Ramos (cell line): ENCODE results near the gene PIK3IP1.
"Not testable (repeated sequence)": the region's sequence is repeated elsewhere in the genome, so short reads cannot be mapped to it uniquely, and the experiment has no call there.

Source experiments
- in situ Hi-C: fragments of 300-500 bp; cut with MboI; formaldehyde crosslinking; loops from one replicate; pipeline ENCODE4 v1.14.3; 2022; ENCODE audit warnings: low sequenced_read_pairs; ENCODE audit not compliant: unreplicated experiment

The PIK3IP1 gene, protein sequence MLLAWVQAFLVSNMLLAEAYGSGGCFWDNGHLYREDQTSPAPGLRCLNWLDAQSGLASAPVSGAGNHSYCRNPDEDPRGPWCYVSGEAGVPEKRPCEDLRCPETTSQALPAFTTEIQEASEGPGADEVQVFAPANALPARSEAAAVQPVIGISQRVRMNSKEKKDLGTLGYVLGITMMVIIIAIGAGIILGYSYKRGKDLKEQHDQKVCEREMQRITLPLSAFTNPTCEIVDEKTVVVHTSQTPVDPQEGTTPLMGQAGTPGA

DNA sequence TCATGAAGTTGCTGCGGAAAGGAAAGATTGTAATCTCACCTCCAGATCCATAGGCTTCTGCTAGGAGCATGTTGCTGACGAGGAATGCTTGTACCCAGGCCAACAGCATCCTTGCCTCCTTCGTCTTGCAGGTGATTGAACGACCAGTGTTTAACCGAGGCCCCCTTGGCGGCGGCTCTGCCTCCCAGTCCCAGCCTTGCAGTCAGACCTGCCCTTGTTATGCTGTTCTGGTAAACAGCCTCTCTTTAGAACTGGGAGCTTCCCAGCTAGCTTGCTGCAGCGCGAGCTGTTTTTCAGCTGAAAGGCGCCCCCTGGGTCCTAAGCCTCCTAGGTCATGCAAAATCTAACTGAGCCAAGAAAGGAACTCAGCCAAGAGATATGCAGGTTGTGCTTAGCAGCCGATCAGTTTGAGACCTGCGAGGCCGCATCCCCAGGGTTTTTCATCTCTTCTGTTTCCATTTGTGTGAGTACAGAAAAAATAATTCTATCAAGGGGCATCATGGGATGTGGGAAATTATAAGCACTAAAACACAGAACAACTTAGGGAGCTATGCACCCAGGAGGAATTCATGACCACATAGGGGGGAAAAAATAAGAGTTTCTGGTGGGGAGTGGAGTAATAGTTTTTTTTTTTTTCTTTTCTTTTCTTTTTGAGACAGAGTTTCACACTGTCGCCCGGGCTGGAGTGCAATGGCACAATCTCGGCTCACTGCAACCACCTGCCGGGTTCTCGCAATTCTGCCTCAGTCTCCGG, at the start of gene PIK3IP1:
Gene PIK3IP1, minus strand, starts transcription at position 253 of the 754 bp plus-strand sequence. Its CDS starts 144 bp downstream, at position 109.
- in situ Hi-C loops, result loop anchor here (5.0 kb wide), 1 partner anchor 55 kb away; the partner anchor contains the start of gene PATZ1

DNA sequence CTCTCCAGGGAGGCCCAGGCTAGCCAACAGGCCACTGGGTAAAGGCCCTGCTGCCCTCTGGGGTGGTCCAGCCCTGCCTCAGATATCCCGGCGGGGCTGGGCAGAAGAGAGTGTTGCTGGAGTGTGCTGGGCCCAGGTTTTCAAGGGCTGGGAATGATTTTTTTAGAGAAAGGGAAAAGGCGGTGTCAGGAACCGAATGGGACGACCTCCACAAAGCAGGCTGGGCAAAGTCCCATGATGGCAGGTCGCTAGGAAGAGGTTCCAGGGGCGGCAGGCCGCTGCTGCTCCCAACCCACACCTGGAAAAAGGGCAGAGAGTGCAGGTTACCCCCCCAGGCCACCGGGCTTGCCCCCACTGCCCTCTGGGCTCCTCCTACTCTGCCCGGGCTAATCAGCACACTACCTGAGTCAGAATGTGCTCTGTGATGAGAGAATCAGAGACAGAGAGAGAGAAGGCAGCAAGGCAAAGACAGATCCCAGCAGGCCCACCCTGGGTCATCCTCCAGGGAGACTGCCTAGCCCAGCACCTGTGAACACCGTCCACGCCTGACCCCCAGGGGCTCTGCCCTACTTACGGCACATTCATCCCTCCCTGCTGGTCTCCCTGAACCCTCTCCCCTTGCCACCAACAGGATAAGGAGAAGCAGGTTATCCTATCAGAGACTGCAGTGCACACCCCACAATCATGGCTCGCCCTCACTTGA, 49.2 kb upstream of the PIK3IP1 start:
- in situ Hi-C loops, result no loop called here

DNA sequence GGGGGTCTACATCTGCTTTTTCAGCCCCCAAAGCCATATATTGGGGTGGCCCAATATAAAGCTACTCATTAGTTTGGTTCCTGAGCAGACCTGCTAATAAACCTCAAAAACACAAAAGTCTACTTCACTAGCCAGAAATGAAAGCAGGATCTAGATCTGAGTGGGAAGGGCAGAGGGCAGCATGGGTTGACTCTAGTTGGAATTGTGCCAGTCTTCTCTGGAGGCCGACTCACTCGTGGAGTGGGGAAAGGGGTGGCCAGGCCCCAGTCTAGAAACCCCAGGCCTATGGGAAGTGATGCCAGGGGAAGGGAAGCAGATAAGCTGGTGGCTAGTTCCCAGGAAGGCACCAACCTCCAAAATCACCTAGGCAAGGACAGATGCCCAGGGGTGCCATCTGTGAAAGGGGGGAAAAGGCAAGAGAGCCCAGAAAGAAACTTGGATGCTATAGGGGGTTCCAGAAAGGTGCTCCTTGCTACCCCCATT, 48.5 kb upstream of the PIK3IP1 start:
- in situ Hi-C loops, result no loop called here

DNA sequence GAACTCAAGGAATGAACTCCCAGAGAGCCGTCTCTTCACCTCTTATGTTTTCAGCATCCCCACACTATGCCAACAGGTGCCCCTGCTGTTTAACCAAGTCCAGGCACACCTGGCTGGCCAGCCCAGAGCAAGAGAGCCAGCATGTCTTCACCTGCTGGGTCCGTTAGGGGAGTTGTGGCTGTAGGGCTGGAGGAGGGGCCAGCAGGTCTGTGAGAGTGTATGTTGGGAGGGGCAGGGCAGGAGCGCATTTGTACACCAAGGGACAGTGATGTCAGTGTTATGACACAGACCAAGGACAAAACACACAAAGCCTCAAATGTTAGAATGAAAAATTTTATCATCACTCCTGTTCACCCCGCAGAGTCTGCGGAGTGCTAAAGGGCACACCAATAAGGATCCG, 48.1 kb upstream of the PIK3IP1 start:
- in situ Hi-C loops, result no loop called here

DNA sequence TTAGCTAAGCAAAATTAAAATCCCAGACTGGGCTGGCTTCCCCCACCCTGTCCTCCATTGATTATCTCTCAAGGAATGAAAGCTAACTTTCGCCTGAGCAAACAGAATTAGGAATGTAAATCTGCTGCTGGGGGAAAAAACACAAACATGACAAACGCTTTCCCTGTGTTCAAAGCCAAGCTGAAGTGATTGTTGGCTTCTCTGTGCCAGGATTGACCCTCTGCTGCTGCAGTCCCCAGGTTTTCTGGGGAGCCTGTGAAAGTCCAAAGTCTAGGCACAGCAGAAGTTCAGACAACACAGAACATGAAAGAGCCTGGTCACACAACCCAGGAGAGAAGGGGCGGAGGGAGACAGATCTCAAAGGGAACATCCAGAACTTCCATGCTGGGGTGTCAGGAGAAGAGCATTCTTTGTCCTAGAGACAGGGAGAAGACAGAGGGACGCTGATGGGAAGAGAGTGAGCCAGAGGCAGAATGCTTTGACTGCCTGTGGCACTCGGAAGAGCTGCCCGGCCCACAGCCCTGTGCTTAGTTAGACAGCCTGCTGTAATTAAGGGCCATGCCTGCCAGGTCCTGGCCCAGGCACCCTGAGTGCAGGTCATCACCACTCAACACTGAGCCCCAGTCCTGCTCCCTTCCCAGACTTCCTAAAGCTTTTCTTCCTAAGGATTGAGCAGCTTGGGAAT, 47.0 kb upstream of the PIK3IP1 start:
- in situ Hi-C loops, result no loop called here

DNA sequence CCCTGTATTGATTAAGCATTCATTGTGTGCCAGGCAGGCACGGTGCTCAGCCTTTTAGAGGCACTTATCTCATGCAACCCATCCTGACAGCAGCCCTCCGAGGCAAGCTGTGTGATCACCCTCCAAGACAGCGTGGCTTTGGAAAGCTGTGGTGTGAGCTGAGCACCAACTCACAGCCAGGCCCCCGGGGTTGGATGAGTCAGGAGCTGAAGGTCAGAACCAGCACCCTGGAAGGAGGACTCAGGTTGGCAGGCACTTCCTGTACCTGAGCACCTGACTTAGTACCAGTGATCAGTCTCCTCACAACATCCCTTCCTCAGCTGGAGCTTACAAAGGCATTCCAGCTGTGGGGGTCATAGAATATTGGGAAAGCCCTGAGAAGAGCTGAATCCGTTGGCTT, 44.9 kb upstream of the PIK3IP1 start:
- in situ Hi-C loops, result no loop called here

DNA sequence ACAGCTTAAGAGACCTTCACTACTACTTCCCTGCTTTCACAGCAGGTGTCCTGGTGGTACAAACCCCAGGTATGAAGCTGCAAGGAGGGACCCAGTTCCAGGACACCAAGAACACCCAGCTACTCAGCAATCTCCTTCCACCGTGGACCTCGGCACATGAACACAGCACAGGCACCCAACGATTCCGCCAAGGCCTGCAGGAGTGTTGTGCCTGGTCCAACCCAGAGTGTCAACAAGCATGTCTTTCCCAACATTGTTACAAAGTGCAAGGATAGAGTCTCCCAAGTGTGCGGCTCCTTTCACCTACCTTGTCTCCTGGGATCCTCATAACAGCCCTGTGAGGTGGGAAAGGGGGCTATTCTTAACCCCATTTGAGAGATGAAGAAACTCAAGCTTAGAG, 42.0 kb upstream of the PIK3IP1 start:
- in situ Hi-C loops, result no loop called here

DNA sequence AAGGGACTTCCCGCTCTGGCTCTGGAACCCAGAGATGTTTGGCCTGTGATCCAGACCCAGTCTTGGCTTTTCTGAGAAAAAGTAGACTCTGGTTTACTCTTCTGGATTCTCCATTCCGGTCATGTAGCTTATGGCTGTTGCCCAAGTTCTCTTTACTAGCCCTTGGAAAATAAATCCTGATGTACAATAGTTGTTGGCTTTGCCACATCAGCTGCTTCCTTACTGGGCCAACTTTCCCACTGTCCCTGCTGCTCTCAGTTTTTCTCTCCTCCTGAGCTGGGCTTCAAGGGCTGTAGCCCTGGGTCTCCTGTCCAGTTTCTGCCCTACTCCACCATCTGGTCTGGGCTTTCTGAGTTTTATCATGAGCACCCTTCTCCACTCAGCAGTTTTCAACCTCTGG, 41.4 kb upstream of the PIK3IP1 start:
- in situ Hi-C loops, result no loop called here

DNA sequence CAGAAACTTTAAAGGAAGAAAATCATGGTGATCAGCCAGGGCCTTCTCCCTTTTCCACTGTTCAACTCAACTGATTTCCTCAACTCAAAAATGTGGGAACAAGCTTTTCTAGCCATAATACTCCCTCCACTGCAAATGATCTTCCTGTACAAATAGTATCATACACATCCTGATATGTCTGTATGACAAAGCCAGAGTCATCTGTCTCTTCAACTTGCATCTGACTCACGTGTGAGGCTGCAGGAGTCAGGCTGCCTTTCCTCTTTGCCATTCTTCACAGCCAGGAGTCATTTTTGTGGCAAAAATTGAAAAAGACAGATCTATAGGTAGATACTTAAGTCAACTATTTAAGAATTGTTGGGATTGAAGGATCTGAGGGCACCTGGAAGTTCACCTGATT, 40.6 kb upstream of the PIK3IP1 start:
- in situ Hi-C loops, result no loop called here

DNA sequence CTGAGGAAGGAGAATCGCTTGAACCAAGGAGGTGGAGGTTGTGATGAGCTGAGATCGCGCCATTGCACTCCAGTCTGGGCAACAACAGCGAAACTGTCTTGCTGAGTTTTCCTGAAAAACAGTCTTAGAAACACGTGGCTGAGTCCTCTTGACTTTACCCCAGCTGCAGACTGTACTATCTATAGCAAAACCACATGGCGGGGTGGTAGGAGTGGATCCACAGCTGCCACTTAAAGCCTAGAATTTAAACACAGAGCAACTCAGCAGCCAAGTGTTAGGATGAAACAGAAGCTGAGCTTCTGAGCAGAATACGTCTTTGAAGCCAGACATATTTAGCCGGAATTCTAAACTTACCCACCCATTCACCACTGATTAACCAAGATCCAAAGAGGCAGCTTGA, 39.7 kb upstream of the PIK3IP1 start:
- in situ Hi-C loops, result no loop called here

DNA sequence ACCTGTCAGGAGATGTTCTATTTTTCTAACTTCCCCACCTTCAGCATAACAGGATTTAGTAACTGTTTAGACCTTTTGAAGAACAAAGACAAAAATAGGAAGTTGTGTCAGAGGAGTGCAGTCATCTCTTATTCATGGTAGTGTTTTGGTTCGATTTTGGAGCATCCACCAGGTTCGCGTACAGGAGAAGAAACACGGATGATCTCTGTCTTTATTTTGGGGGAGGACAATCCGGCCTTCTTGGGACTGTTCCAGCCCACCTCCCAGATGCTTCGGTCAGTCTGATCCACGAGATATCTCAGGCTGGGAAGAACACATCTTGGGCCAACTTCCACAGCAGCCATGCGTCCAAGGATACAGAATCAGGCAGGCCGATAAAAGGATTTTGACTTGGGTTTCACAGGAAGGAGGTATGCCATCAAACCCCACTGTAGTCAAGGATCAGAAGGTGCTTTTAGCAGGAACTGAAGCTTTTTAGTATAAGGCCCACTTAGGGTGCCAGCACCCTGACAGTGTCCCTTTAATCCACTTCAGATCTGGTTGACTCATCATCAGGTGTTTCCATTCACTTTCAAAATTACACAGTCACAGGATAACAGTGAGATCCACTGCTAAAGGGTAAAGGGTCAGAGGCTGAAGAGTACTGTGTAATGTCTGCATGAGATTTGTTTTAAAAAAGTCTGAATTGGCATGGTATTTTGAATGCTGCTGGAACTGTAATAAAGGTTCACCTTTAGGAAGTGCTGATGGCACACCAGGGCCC, 37.3 kb upstream of the PIK3IP1 start:
- in situ Hi-C loops, result no loop called here

DNA sequence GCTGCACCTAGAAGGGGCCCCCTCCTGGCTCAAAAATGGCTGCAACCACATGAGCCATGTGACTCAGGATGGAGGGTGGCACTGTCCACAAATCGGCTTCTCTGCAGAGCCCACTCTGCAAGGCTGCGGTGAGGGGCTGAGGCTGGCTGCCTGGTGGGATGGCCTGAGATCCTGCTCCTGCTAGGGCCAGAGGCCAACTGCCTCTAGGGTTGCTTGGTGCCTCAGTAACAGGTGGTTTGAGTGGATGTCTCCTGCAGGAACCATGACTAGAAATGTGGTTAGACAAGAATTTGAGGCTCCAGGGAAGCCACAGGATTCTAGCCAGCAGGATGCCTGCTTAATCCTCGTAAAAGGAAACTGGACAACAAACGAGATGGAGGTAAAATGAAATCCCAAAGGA, 36.7 kb upstream of the PIK3IP1 start:
- in situ Hi-C loops, result no loop called here

DNA sequence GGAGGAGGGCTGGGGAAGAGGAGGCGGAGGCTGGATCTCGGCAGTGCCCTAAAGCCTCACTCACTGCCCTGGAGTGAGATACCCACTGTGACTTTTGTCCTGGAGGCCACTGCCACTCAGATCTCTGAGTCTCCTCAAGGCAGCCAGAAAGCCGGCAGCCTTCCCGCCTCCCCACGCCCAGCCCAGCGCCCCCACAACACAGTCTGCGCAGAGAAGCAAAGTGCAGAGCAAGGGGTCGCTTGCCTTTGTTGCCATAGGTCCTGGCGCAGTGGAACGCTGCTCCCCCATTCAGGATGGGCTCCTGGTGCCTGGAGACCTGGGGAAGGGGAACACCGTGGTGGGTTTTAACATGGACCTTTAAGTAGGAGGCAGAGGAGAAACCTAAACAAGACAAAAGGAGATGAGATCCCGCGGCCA, 36.3 kb upstream of the PIK3IP1 start:
- in situ Hi-C loops, result no loop called here

DNA sequence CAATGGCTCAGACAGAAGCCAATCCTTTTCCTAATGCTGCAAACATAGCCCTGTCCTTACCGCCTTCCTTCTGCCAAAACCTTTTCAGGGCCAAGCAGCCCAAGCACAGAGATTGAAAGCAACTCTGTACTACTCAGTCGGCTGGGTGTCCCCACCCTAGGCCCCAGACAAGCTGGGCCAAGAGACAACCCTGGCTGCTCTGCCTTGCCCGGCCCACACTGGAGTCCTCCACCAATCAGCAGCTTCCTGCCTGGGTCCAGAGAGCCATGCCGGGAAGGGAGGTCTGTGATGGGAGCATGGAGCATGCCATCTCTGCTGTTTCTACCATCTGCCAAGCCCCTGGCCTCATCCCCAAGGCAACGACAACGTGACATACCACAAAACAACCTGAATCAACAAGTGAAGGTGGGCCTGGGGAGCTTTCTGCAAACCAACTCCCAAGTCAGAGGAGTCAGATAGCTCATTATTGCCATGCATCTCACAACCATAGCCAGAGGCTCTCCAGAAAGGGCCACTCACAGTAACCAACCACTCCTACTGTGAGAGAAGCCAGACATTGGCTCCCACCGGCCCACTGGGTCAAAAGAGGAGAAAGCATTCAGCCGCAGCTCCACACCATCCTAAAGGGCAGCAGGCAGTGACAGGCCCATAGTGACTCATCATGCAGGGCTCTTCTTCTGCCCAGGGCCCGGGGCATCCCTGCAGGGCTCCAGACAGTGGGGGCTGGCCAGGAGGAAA, 35.7 kb upstream of the PIK3IP1 start:
- in situ Hi-C loops, result no loop called here

DNA sequence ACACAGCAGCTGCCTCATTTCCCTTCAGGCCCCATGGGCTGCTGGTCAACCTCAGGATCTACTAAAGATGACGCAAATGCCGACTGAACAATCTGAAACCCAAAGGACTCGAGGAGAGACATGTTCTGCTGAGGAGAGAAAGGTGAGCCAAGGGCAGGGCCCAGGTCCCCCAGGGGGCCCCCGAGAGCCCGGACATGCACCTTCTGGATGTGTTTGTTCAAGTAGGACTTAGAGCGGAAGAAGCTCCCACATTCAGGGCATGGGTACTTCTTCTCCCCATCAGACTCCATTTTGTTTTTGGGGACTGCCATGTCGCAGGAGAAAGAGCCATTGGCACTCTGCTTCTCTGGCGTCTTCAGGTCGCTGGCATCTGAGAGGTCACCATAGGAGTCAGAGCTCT, 34.6 kb upstream of the PIK3IP1 start:
- in situ Hi-C loops, result no loop called here

DNA sequence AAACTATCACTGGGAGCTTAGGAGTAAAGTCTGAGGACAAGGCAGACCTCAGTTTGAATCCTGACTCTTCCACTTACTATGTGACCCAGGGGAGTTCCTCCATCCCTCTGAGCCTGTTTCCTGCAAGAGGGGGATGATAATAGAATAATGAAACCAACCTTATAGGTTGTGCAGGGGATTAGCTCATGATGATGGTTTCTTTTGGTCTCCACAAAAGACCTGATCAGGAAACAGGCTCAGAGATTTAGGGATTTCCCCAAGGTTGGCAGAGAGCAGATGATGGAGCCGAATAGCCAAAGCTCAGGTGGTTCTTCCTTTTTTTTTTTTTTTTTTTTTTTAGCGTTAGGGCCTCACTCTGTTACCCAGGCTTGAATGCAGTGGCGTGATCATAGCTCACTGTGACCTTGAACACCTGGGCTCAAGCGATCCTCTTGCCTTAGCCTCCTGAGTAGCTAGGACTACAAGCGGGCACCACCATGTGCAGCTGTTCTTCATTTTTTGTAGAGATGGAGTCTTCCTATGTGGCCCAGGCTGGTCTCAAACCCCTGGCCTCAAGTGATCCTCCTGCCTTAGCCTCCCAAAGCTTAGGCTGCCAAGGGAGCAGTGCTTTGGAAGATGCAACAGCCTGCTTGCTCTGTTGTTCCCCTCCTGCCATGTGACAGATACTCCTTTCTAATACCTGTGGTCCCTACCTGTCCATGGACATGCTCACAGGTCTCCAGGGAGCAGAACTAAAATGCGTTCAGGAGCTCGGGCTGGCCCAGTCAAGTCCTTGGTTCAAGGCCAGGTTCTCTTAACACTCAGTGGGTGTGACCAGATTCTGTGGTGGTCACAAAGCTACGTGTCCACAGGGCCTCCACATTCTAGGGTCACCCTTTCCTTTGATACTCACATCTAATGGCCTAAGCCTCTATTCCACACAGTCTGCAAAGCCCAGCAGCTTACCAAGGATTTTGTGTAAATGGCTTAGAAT, 31.6 kb upstream of the PIK3IP1 start:
- in situ Hi-C loops, result no loop called here

DNA sequence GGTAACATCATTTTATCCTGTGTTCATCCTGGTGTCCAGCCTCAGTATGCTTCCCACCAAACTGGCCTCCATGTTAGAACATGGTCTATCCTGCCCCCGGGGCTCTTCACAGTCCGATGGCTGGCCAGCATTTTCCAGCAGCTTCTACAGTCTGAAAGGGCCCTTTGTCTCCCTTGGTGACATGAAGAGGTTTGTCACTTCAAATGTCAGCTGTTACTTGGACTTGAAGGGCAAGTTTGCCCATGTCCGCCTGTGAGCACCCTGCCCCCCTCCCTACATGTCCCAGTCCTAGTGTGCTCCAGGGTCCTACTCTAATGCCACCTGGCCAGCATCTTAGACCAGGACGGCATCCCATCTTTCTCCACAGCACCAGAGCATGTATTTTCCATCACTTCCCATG, 29.1 kb upstream of the PIK3IP1 start:
- in situ Hi-C loops, result no loop called here

DNA sequence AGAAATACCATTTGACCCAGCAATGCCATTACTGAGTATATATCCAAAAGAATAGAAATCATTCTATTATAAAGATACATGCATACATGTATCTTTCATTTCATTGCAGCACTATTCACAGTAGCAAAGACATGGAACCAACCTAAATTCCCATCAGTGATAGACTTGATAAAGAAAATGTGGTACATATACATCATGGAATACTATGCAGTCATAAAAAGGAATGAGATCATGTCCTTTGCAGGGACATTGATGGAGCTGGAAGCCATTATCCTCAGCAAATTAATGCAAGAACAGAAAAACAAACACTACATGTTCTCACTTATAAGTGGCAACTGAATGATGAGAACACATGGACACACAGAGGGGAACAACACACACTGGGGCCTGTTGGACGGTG, 21.9 kb upstream of the PIK3IP1 start:
- in situ Hi-C loops, result not testable (repeated sequence)
